Measurements from ENCODE around the gene L1TD1.

Gene L1TD1

GRCh38 chr1:62198069-62198780 lies 3.6 kb downstream of the L1TD1 start:
- TF ChIP-seq CTCF (IDR thresholded peaks at IDR 0.05; ENCODE audit: low read depth, low read length): no peak
- TF ChIP-seq POLR2A (IDR thresholded peaks at IDR 0.05; ENCODE audit: extremely low read depth, insufficient read length): no peak
- TF ChIP-seq MYC (IDR thresholded peaks at IDR 0.05; ENCODE audit: low read depth, low read length): no peak
- TF ChIP-seq MAX (IDR thresholded peaks at IDR 0.05; ENCODE audit: low read depth, low read length): no peak
- no peak overlapping the region for H3K4me3 ChIP-seq (ENCODE audit: low read depth, low read length)
- no peak for DNase-seq (ENCODE audit: low read depth)

- TF ChIP-seq MAX (IDR thresholded peaks at IDR 0.05; ENCODE audit: low read depth, low read length): no peak
- TF ChIP-seq CTCF (IDR thresholded peaks at IDR 0.05; ENCODE audit: low read depth, low read length): no peak
- no peak for DNase-seq (ENCODE audit: low read depth)
- H3K4me3 ChIP-seq (ENCODE audit: low read depth, low read length): no peak overlapping the region
Measured at GRCh38 chr1:62198781-62199125, 4.1 kb downstream of the L1TD1 start.

- DNase-seq (ENCODE audit: low read depth): no peak
- TF ChIP-seq MAX (IDR thresholded peaks at IDR 0.05; ENCODE audit: low read depth, low read length) (no peak), CTCF (IDR thresholded peaks at IDR 0.05; ENCODE audit: low read depth, low read length) (no peak), POLR2A (IDR thresholded peaks at IDR 0.05; ENCODE audit: extremely low read depth, insufficient read length) (no peak), MYC (IDR thresholded peaks at IDR 0.05; ENCODE audit: low read depth, low read length) (no peak)
- H3K4me3 ChIP-seq (ENCODE audit: low read depth, low read length): no peak overlapping the region
Measured at GRCh38 chr1:62207187-62207586, 12.5 kb downstream of the L1TD1 start.

- H3K4me3 ChIP-seq (ENCODE audit: low read depth, low read length): no peak overlapping the region
- TF ChIP-seq POLR2A (IDR thresholded peaks at IDR 0.05; ENCODE audit: extremely low read depth, insufficient read length): no peak
- TF ChIP-seq CTCF (IDR thresholded peaks at IDR 0.05; ENCODE audit: low read depth, low read length): no peak
- no peak for TF ChIP-seq MAX (IDR thresholded peaks at IDR 0.05; ENCODE audit: low read depth, low read length)
- TF ChIP-seq MYC (IDR thresholded peaks at IDR 0.05; ENCODE audit: low read depth, low read length): no peak
- DNase-seq (ENCODE audit: low read depth): no peak
Measured at GRCh38 chr1:62208087-62208486, 13.4 kb downstream of the L1TD1 start.

GRCh38 chr1:62208970-62209369 lies 14.3 kb downstream of the L1TD1 start:
- TF ChIP-seq CTCF (IDR thresholded peaks at IDR 0.05; ENCODE audit: low read depth, low read length): no peak
- no peak overlapping the region for H3K4me3 ChIP-seq (ENCODE audit: low read depth, low read length)

GRCh38 chr1:62209931-62210595 lies 15.4 kb downstream of the L1TD1 start:
- no peak for DNase-seq (ENCODE audit: low read depth)
- H3K4me3 ChIP-seq (ENCODE audit: low read depth, low read length): no peak overlapping the region
- TF ChIP-seq MYC (IDR thresholded peaks at IDR 0.05; ENCODE audit: low read depth, low read length): no peak
- TF ChIP-seq CTCF (IDR thresholded peaks at IDR 0.05; ENCODE audit: low read depth, low read length): no peak
- no peak for TF ChIP-seq MAX (IDR thresholded peaks at IDR 0.05; ENCODE audit: low read depth, low read length)
- TF ChIP-seq POLR2A (IDR thresholded peaks at IDR 0.05; ENCODE audit: extremely low read depth, insufficient read length): no peak

More at GRCh38 chr1:62208970-62209369, 14.3 kb downstream of the L1TD1 start:
- no peak for DNase-seq (ENCODE audit: low read depth)

All from NB4 (cell line).